ENCODE measurements around the gene KIF1C. TPM values are rescaled to one million over a fixed set of nuclear protein-coding genes. Genes with fewer than 3 reads are reported as not detected.

Gene KIF1C
- total and polyA plus RNA-seq, 9 of the 15 experiments (the other 6 are each of a cell fraction or from before 2014, with no cell fraction given) = 0.38 to 68.4 (median 25.1) TPM

- TF ChIP-seq FOXK1 (CRISPR knock-in tag; IDR thresholded peaks at IDR 0.05; ENCODE audit: borderline replicate concordance) (peak; percentile 83; the same call in 1 of the 2 replicates), CBFB (CRISPR knock-in tag; IDR thresholded peaks at IDR 0.05) (0 out of 2 replicates have a peak, but pooled peaks have one; percentile 39), EGR1 (conservative IDR thresholded peaks at IDR 0.05) (peak; percentile 92), CUX1 (CRISPR knock-in tag; IDR thresholded peaks at IDR 0.05) (no peak), ZNF274 (IDR thresholded peaks at IDR 0.05; ENCODE audit: borderline replicate concordance, low read depth, low read length) (no peak), MYNN (IDR thresholded peaks at IDR 0.05) (0 out of 2 replicates have a peak, but pooled peaks have one; percentile 16), MYNN (CRISPR knock-in tag; IDR thresholded peaks at IDR 0.05) (no peak), ZFP91 (CRISPR knock-in tag; IDR thresholded peaks at IDR 0.05) (no peak), NFRKB (IDR thresholded peaks at IDR 0.05; ENCODE audit: low read depth) (peak; percentile 95), NBN (IDR thresholded peaks at IDR 0.05; ENCODE audit: low read depth) (peak; percentile 44; the same call in 1 of the 2 replicates), SMAD4 (CRISPR knock-in tag; conservative IDR thresholded peaks at IDR 0.05) (peak; percentile 75), FOXP1 (CRISPR knock-in tag; IDR thresholded peaks at IDR 0.05) (peak; percentile 76; the same call in 1 of the 2 replicates), RBFOX2 (IDR thresholded peaks at IDR 0.05; ENCODE audit: low read depth, low read length) (peak; percentile 78), RFX5 (IDR thresholded peaks at IDR 0.05; ENCODE audit: low read depth, low read length) (no peak), PBX2 (CRISPR knock-in tag; IDR thresholded peaks at IDR 0.05; ENCODE audit: low read depth) (no peak), PBX2 (tag; conservative IDR thresholded peaks at IDR 0.05; ENCODE audit: low read depth) (no peak), ZFP30 (CRISPR knock-in tag; IDR thresholded peaks at IDR 0.05; ENCODE audit: borderline replicate concordance) (no peak)
Observed at GRCh38 chr17:4967539-4968485, 29.9 kb upstream of the KIF1C start, which contains the start of gene SPAG7 (continued).

Measured in K562 (cell line).